HG02642 (cell line): Measurements from ENCODE around the gene PPP5C.

ENCODE experiments used
- ATAC-seq: cut with Tn5 transposase; IDR thresholded peaks from one replicate; pipeline ENCODE4 v1.9.1; 2021; ENCODE audit warnings: mild to moderate bottlenecking; ENCODE audit not compliant: unreplicated experiment, poor library complexity

PPP5C gene

DNA sequence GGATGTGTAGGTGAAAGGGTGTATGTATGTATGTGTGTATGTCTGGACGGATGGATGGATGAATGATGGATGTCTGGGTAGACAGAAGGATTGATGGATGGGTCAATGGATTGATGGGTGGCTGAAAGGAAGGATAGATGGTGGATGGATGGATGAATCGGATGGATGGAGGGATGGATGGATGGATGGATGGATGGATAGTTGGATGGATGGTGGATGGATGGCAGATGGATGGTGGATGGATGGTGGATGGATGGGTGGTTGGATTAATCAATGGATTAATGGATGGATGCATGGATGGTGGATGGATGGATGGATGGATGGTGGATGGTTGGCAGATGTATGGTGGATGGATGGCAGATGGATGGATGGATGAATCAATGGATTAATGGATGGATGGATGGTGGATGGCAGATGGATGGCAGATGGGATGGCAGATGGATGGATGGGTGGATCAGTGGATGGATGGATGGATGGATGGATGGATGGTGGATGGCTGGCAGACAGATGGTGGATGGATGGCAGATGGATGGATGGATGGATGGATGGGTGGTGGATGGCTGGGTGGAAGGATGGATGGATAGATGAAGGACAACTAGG lies 16.5 kb upstream of the PPP5C start:
- no peak for ATAC-seq

DNA sequence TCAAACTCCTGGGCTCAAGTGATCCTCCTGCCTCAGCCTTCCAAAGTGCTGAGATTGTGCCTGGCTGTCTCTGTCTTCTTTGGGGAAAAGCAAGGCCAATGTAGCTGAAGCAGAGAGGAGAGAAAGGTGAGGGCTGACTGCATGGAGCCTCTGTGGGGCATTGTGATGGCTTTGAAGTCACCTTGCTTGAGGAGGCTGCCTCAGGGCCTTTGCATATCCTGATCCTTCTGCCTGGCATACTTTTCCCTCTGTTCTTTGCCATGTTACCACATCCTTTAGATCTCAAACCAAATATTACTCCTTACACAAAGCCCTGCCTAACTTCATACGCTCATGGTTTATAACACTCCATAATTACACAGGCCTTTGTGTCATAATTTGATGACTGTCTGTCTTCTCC lies 9.4 kb upstream of the PPP5C start:
- no peak for ATAC-seq

GRCh38 chr19:46339446-46339845 lies 7.4 kb upstream of the PPP5C start:
- no peak for ATAC-seq

DNA sequence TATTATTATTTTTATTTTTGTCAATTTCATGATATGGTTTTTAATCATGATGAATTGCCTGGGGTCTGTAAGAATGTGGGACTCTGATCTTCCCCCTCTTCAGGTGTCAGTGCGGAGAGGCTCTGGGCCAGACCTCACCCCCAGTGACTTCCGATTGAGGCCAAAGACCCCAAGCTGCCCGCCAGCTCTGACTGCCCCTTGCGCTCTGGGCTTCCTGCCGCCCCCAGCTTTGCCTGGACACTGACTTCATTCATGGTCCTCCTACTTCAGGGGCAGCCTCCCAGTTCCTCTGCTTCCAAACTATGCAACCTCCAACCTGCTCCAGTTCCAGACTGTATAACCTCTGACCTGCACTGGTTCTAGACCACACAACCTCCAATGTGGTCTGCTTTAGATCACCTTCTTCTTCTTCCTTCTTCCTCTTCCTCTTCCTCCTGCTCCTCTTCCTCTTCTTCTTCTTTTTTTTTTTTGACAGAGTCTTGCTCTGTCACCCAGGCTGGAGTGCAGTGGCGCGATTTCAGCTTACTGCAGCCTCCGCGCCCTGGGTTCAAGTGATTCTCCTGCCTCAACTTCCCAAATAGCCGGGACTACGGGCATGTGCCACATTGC lies 6.7 kb upstream of the PPP5C start:
- no peak for ATAC-seq

GRCh38 chr19:46341937-46342336 lies 5.0 kb upstream of the PPP5C start:
- no peak for ATAC-seq

- no peak for ATAC-seq
Measured at GRCh38 chr19:46344363-46344762, 2.5 kb upstream of the PPP5C start.

GRCh38 chr19:46345157-46345556 lies 1.7 kb upstream of the PPP5C start:
- ATAC-seq = no peak

GRCh38 chr19:46347572-46347883 lies 641 bp downstream of the PPP5C start:
- no peak for ATAC-seq

GRCh38 chr19:46347985-46348384 lies 1.1 kb downstream of the PPP5C start:
- no peak for ATAC-seq

DNA sequence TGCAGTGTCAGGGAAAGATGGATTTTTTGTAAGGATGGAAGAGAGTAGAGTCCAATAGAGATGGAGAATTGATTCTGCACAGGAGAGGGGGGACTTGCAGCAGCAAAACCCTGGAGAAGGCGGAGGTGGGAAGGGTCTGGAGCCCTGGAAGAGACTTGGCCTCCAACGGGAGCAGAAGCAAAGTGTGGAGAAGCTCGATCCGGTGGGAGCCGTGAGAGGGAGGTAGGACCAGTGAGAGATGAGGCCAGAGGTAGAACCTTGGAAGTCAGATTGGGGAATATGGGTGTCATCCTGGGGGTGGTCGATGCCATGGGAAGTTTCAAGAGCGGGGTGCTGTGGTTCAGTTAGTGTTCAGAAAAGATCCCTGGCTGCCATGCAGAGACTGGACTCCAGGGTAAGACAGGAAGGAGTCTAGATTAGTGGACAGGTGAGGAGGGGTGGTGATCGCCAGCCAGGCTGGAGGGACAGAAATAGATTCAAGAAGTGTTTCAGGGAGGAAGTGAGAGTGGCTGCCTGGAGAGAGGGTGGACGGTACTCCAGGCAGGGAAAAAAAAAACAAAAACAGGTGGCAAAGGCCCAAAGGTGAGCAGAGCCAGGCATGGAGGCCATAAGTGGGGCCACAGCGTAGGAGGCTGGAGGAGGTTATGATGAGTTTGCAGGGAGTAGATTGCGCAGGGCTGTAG lies 2.6 kb downstream of the PPP5C start:
- no peak for ATAC-seq

GRCh38 chr19:46350029-46350757 lies 3.3 kb downstream of the PPP5C start:
- ATAC-seq = no peak

DNA sequence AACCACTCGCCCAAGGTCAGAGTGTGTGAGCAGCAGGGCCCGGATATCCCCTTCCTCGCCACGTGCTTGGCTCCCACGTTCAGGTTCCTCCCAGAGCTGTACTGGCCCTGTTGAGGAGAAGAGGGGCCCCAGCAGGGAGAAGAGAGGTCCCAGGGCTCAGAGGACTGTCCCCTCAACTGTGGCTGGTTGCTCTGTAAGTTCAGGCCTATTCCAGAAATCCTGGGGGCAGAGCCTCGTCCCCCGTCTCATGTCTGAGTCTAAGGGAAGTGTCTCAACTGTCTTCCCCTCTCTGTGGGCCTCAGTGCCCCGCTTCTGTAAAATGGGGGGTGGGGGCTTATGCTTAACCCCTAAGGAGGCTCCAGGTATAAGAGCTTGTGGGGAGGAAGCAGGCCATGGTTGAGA lies 3.9 kb downstream of the PPP5C start:
- ATAC-seq = no peak

- no peak for ATAC-seq
Measured at GRCh38 chr19:46351241-46352041, 4.6 kb downstream of the PPP5C start.

DNA sequence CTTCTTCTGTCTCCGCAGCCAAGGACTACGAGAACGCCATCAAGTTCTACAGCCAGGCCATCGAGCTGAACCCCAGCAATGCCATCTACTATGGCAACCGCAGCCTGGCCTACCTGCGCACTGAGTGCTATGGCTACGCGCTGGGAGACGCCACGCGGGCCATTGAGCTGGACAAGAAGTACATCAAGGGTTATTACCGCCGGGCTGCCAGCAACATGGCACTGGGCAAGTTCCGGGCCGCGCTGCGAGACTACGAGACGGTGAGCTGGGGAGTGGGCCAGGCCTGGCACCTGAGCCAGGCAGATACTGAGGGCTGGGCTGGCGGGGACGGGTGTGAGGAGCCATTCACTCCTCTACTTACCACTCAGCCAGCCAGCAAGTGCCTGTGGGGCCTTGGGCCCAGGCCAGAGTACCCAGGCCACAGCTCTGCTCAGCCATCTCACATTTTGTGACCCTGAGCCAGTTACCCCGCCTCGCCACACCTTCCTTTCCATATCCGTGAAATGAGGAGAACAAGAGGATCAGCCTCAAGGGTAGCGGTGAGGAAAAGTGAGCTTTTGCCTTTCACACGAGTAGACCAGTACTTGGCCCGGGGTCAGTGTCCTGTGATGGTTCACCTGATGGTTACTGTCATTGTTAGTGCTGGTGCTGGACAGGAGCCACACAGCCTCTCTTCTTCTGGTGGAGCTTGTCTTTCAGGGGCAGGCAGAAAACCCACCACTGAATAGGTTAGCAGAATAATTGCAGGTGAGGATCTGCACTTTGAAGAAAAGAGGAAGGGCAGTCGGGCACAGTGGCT lies 7.0 kb downstream of the PPP5C start:
- no peak for ATAC-seq

GRCh38 chr19:46355234-46356148 lies 8.6 kb downstream of the PPP5C start:
- no peak for ATAC-seq

DNA sequence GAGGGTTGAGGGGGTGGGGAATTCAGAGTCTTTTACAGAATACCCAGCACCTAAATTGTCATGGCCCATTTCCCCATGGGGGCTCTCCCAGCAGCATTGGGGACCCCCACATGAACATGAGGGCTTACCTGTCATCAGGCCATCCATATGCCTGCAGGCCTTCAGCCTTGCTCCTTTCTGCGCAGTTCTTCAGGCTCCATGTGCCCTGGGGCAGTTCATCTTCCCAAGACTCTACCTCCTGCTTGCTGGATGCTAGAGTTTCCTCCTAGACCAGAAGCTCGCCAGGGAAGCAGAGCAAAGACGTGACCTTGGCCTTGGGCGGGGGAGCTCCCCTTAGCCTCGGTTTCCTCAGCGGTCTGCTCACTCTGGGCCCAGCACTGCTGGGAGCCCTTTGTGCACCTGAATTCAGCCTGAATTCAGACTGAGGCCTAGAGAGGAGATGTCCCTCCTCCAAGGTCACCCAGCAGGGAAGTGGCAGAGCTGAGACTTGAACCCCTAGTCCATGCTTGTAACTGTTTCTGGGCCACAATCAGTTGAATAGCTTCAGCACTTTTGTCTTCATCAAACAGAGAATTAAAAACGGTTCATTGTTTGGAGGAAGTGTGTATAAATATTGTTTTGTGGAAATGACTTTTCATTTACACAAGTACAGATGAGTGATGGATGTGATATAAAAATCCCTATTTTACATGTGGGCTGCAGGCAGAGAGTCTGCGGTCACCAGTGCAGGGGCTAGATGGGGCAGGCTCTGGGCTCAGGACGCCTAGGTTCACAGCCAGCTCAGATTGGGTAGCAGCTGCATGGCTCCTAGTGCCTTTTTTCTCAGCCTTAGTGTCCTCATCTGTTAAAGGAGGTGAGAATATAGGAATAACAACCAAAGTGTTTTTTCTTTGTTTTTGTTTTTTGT lies 9.5 kb downstream of the PPP5C start:
- ATAC-seq = no peak

GRCh38 chr19:46357846-46358583 lies 11.1 kb downstream of the PPP5C start:
- no peak for ATAC-seq
